Measurements from ENCODE around the gene TRAF5. TPM values are rescaled to one million over a fixed set of nuclear protein-coding genes. Genes with fewer than 3 reads are reported as not detected.
A peak's percentile ranks its signal among the peaks of the same experiment; 100 is the strongest.

TRAF5 gene
- 4.5 and 7.1 TPM in 2 replicates for total RNA-seq
- long read RNA-seq, partial matches to known transcripts, result 0 of 4 reads
- long read RNA-seq, other reads (novel, unspliced or antisense), result 1 of 4 reads

DNA sequence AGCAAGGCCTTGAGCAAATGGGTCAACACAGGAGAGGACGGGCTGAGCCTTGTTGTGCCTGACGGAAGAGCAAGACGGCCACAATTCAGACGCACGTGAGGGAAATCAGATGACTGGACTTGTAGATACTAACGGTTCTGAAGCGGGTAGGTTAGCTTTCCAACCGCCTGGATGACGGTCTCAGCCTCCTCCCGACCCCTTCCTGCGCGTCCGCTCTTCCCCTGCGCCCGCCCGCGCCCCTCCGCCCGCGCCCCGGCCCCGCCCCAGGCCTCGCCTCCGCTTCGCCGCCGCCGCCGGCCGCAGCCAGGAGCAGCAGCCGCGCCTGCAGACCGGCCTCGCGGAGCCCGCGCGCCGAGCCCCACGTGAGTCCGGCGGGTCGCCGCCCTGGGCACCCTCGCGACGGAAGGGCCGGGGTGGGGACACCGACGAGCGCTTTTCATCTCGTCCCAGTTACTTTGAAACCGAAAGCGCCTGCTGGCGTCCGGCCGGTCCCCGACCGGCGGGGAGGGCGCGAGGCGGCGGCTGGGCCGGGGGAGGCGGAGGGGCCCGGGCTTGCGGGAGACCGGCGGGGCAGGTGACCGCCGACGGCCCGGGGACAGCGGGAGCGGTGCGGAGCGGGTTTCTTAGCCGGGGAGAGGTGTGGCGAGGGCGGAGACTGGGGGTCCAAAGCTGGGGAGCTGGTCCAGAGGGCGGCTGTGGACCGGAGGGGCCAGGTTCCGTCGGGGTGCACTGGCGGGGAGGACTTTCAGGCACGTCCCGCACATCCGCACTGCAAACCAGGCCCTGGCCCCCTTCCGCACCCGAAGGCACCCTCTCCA, at the start of gene TRAF5:
TRAF5 (plus strand) TSS at position 306 of the 818 bp plus-strand sequence. CDS start 26,407 bp downstream, outside the sequence.
- peak within 1 kb of the TSS; percentile 49 for H3K27ac Mint-ChIP-seq
- no peaks in the 10 kb centered on the region for H3K9me3 Mint-ChIP-seq (ENCODE audit: low read depth)
- no peak for TF ChIP-seq CTCF (IDR thresholded peaks at IDR 0.05; ENCODE audit: unreplicated experiment)
- H3K4me3 Mint-ChIP-seq (ENCODE audit: low read depth), result peak within 1 kb of the TSS; percentile 76
- peak; percentile 35 for DNase-seq (ENCODE audit: low spot score, unreplicated experiment)
- peaks cover 6% of the 10 kb centered on the region for H3K4me1 Mint-ChIP-seq (ENCODE audit: low read depth)
- no peaks in the 10 kb centered on the region for H3K36me3 Mint-ChIP-seq (ENCODE audit: insufficient read depth)
- peaks cover 63% of the 10 kb centered on the region for H3K27me3 Mint-ChIP-seq

DNA sequence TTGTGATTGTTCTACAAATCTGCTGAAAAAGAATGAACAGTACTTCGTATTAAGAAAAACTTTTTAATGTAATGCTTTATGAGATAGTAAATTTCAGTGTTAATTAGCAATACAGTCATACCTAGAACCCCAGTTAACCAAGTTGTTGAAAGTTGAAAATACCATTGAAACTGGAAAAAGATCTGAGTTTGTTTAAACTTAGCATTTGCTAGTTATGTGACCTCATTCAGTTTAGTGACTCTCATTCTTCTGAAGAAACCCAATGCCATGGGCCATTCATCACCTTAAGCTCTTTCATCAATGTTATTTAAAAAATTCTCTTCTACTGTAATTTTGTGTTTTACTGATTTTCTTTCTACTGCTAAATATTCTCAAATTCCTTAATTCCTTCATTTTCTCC, 47.3 kb upstream of the TRAF5 start:
- Mint-ChIP-seq H3K4me3 (ENCODE audit: low read depth) (no peak overlapping the region), H3K9me3 (ENCODE audit: low read depth) (no peaks in the 10 kb centered on the region), H3K36me3 (ENCODE audit: insufficient read depth) (peaks cover 13% of the 10 kb centered on the region), H3K27ac (no peak overlapping the region), H3K27me3 (no peaks in the 10 kb centered on the region), H3K4me1 (ENCODE audit: low read depth) (no peaks in the 10 kb centered on the region)
- no peak for TF ChIP-seq CTCF (IDR thresholded peaks at IDR 0.05; ENCODE audit: unreplicated experiment)
- no peak for DNase-seq (ENCODE audit: low spot score, unreplicated experiment)

DNA sequence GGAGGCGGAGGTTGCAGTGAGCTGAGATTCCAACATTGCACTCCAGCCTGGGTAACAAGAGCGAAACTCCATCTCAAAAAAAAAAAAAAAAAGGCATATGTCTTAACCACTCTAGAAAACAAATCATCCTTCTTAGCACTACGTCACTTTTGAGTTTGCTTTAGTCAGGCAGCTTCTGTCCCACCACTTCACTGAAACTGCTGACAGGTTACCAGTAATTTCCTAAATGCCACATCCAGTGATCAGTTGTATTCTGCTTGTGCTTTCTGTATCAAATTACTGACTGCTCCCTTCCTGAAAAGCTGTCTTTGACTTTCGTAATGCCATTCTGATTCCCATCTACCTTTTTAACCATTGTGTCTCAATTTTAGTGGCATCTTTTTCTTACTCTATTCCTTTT, 45.7 kb upstream of the TRAF5 start:
- Mint-ChIP-seq H3K36me3 (ENCODE audit: insufficient read depth) (peaks cover 14% of the 10 kb centered on the region), H3K9me3 (ENCODE audit: low read depth) (no peaks in the 10 kb centered on the region), H3K27ac (no peak overlapping the region), H3K4me1 (ENCODE audit: low read depth) (no peaks in the 10 kb centered on the region), H3K4me3 (ENCODE audit: low read depth) (no peak overlapping the region), H3K27me3 (no peaks in the 10 kb centered on the region)
- TF ChIP-seq CTCF (IDR thresholded peaks at IDR 0.05; ENCODE audit: unreplicated experiment), result no peak
- DNase-seq (ENCODE audit: low spot score, unreplicated experiment), result no peak

- no peak for TF ChIP-seq CTCF (IDR thresholded peaks at IDR 0.05; ENCODE audit: unreplicated experiment)
- no peak for DNase-seq (ENCODE audit: low spot score, unreplicated experiment)
- Mint-ChIP-seq H3K36me3 (ENCODE audit: insufficient read depth) (peaks cover 13% of the 10 kb centered on the region), H3K4me1 (ENCODE audit: low read depth) (no peaks in the 10 kb centered on the region), H3K9me3 (ENCODE audit: low read depth) (no peaks in the 10 kb centered on the region), H3K4me3 (ENCODE audit: low read depth) (no peak overlapping the region), H3K27me3 (no peaks in the 10 kb centered on the region), H3K27ac (no peak overlapping the region)
Measured at GRCh38 chr1:211281320-211282022, 45.2 kb upstream of the TRAF5 start.

GRCh38 chr1:211282023-211282373, 44.6 kb upstream of the TRAF5 start:
- Mint-ChIP-seq H3K36me3 (ENCODE audit: insufficient read depth) (peaks cover 16% of the 10 kb centered on the region), H3K4me1 (ENCODE audit: low read depth) (no peaks in the 10 kb centered on the region)

More at GRCh38 chr1:211282023-211282373, 44.6 kb upstream of the TRAF5 start:
- no peak for DNase-seq (ENCODE audit: low spot score, unreplicated experiment)
- Mint-ChIP-seq H3K9me3 (ENCODE audit: low read depth) (no peaks in the 10 kb centered on the region), H3K27me3 (no peaks in the 10 kb centered on the region), H3K4me3 (ENCODE audit: low read depth) (no peak overlapping the region), H3K27ac (no peak overlapping the region)
- TF ChIP-seq CTCF (IDR thresholded peaks at IDR 0.05; ENCODE audit: unreplicated experiment), result no peak

Data from progenitor cell of endocrine pancreas (in vitro differentiated cells).